Fibroblast of skin of abdomen (primary cell): Measurements from ENCODE around the gene FRMD8.
A peak's percentile ranks its signal among the peaks of the same experiment; 100 is the strongest.

Experiments
- DNase-seq: peaks from one replicate; pipeline ENCODE4 v3.0.0-alpha.2; 2013

The FRMD8 gene

DNA sequence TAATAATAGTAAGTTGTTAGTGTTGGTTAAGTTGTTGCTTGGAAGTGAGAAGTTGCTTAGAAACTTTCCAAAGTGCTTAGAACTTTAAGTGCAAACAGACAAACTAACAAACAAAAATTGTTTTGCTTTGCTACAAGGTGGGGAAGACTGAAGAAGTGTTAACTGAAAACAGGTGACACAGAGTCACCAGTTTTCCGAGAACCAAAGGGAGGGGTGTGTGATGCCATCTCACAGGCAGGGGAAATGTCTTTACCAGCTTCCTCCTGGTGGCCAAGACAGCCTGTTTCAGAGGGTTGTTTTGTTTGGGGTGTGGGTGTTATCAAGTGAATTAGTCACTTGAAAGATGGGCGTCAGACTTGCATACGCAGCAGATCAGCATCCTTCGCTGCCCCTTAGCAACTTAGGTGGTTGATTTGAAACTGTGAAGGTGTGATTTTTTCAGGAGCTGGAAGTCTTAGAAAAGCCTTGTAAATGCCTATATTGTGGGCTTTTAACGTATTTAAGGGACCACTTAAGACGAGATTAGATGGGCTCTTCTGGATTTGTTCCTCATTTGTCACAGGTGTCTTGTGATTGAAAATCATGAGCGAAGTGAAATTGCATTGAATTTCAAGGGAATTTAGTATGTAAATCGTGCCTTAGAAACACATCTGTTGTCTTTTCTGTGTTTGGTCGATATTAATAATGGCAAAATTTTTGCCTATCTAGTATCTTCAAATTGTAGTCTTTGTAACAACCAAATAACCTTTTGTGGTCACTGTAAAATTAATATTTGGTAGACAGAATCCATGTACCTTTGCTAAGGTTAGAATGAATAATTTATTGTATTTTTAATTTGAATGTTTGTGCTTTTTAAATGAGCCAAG lies 38.9 kb downstream of the FRMD8 start:
- DNase-seq: peak; percentile 76

DNA sequence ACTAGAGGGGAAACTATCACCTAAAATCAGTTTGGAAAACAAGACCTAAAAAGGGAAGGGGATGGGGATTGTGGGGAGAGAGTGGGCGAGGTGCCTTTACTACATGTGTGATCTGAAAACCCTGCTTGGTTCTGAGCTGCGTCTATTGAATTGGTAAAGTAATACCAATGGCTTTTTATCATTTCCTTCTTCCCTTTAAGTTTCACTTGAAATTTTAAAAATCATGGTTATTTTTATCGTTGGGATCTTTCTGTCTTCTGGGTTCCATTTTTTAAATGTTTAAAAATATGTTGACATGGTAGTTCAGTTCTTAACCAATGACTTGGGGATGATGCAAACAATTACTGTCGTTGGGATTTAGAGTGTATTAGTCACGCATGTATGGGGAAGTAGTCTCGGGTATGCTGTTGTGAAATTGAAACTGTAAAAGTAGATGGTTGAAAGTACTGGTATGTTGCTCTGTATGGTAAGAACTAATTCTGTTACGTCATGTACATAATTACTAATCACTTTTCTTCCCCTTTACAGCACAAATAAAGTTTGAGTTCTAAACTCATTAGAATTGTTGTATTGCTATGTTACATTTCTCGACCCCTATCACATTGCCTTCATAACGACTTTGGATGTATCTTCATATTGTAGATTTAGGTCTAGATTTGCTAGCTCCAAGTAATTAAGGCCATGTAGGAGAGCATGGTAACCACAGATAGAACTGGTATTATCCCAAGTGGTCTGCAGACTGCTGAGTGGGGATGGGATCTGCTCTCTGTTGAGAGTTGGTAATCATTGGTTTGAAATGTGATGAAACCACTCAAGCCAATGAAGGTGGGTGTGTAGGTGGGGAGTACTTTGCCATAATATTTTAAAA lies 39.8 kb downstream of the FRMD8 start:
- DNase-seq: peak; percentile 92

DNA sequence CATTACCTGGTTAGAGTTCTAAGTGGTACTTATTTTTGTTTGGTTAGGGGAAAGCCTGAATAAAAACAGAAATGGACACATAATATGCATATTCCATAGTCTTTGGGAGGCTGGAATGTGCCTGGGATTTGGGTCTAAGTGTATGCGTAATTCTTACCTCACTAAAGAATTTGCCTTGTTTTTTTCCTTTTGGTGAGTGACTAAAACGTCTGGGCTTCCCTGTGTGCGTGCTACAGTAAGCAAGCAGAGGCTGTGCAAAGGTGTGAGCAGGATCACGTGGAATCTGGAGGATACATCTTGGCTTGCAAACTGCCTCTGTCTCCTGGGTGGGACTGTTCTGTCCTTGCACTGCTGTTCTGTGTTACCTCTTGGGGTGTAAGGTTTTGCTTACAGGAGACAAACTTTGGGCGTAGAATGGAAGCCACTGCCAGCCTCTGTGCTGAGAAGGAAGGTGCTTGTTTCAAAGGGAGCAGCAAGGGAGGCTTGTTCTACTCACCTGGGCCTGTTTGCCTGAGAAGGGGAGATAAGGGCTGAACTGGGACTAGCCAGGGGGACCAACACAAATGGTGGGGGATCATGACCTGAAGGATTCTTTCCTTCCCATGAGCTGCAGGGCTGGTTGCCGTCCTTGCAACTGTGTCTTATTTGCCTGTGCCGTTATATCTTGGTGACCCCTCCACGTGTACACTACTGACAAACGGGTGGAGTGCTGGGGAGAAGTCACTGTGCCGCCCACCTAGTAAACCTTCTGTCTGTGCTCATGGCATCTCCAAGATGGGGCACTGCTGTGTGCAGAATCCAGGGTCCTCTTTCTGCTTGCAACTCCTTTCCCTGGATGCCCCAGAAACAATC lies 40.6 kb downstream of the FRMD8 start:
- DNase-seq: peak; percentile 69

DNA sequence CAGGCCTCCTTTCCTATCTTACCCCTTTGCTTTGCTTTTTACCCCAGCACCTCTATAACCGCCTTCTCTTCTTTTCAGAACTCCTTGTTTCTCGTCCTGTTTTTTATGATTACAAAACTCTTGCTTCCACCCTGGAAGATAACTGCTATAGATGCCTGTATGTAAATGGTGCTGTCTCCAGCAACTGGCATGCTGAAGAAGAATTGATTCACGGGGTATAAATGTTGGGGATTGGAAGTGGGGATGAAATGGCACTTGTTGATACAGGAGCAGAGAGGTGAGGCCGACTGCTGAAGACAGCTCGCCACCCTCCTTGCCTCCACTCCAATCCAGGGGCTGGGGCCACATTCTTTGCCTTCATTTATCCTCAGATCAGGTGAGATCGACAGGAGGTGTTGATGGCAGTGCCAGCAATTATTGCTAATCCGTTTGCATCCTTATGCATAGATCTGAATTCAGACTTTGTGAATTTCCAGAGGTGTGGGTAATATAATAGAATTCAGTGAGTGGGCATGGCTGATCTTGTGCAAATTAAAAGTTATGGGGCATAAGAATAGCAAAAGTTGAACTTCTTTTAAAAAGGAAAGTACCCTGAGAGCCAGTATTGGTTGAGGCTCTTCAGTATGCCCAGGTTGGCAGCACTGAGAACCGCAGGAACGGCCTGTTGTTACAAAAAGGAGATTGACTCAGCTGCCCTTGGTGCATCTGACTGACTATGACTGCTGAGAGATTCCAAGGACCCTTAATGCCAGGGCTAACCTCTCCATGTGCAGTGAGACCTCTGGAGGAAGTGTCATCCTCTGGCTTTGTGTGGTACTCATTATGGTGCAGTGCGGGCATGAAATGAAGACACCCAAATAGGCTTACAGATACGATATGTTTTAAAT lies 41.5 kb downstream of the FRMD8 start:
- DNase-seq: peak; percentile 57

DNA sequence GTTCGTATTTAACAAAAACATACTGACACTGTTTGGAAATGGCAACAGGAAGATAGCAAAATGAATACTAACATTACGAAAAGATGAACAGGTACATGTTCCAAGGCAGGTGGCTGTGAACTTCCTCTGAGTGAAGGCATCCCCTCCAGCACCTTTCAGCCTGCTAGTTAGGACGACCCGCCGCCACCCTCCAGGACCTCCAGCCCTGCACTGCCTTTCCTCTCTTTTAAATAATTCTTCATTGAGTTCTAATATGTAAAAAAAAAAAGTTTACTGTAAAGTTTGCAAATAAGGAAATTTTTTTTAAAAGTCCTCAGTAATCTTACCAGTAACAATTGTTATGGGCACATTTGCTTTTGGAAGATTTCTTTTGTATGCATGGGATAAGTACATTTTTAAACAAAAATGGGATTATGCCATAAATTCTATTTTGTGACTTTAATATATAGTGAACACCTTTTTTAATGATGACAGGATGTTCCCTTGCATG lies 42.2 kb downstream of the FRMD8 start:
- no peak for DNase-seq

DNA sequence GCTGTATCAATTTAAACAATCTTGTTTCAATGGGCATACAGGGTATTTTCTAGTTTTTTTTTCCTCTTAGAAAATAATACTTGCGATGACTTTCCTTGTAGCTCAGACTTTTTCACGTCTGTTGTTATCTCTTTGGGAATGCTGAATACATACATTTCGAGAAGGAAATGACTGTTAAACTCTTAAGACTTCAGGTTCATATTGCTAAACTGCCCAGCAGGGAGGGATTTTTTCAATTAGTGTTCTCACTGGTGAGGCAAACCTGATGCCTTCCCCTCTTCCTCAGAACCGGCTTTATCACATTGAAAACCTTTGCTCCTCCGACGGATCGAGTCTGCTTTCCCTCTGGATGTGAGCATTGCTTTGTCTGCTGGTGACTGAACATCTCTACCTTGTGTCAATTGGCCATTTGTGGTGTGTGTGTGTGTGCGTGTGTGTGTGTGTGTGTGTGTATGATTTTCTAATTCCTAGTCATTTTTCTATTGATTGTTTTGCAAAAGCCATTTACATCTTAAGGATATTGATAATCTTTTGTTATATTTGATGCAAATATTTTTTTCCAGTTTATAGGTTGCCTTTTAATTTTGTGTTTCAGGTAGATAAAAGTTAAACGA lies 42.7 kb downstream of the FRMD8 start:
- peak; percentile 57 for DNase-seq

DNA sequence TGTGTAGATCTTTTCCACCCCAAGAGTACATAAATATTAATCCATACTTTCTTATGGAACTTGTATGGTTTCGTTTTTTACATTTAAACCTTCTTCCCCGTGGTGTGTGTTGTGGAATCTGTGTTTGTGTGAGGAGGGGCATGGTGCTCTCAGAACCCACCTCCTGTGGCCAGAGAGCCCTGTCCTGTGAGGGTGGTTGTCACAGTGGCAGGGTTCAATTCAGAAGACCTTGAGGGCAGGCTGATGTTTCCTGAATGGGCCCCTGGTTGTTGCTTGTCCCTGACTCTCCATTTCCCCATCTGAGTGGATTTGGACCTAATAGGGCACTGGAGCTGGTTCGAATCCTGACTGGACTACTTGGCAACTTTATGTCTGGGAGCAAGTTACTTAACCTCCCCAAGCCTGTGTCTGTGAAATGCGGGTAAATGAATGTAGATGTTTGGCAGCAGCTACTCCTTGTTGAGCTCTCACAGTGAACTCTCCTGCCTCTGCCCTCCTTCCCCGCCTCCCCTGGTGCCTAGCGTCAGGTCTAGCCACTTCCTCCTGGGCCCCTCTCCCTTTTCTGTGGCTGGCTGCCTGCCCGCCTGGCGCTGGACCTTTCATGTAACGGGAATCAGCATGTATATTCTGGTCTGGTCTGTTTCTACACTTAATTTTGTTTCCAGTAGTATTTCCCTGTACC lies 43.4 kb downstream of the FRMD8 start:
- DNase-seq: peak; percentile 63

DNA sequence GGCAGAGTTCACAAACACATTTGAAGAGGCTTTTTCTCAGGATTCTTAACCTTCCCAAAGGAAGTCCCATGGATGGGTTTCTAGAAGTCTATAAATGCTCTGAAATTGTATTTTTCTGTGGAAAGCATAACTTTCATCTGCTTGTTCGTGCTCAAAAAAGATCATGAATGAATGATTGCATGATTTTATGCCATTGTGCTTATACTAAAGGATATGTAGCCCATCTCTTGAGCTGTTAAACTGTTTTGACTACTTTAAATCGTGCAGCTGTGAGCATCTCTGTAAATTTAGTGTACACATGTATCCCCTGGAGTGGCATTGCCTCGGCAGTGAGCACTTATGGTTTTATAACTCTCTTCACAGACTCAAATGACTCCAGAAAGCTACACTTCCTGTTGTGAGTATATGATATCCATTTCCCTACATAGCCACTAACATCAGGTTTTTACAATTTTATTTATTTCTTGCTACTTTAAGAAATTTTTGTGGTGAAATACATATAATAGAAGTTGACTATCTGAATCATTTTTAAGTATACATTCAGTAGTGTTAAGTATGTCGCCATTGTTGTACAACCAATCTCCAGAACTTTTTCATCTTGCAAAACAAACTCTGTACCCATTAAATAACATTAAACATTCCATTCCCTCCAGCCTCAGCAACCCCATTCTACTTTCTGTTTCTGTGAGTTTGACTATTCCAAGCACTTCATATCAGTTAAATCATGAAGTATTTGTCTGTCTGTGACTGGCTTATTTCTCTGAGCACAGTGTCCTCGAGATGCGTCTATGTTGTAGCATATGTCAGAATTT lies 44.2 kb downstream of the FRMD8 start:
- DNase-seq: no peak

DNA sequence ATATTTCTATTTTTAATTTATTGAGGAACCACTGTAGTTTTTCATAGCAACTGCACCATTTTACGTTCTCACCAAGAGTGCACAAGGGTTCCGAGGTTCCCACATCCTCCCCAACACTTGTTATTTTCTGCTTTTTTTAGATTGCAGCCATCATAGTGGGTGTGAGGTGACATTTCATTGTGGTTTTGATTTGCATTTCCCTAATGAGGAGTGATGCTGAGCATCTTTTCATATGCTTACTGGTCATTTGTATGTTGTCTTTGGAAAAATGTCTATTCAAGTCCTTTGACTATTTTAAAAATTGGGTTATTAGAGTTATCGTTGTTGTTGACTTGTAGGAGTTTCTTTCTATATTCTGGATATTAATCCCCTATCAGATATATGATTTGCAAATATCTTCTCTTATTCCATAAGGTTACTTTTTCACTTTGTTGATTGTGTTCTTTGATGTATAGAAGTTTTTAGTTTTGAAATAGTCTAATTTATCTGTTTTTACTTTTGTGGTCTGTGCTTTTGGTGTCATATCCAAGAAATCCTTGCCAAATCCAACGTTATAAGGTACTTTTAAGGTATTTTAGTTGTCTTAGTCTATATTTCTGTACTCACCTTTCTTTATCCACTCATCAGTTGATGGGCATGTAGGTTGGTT lies 45.1 kb downstream of the FRMD8 start:
- no peak for DNase-seq

DNA sequence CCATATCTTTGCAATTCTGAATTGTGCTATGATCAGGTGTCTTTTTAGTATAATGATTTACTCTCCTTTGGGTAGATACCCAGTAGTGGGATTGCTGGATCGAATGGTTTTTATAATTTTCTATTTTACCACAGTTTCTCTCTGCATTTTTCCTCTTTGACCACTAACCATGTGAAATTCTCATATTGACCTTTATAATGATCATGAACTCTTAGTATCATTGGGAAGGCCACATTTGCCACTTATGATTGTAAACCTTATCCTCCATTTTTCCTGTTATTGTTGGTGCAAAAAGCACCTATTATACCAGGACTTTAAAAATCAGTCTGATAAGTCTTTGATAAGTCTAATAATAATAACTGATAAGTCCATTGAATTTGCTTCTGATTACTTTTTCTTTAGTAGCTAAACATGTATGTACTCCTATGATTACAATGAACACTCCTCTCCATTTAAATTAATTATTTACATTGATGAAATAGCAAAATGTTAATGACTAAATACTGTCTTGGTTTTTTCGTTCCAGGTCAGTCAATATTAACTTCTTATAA lies 45.7 kb downstream of the FRMD8 start:
- DNase-seq: no peak

DNA sequence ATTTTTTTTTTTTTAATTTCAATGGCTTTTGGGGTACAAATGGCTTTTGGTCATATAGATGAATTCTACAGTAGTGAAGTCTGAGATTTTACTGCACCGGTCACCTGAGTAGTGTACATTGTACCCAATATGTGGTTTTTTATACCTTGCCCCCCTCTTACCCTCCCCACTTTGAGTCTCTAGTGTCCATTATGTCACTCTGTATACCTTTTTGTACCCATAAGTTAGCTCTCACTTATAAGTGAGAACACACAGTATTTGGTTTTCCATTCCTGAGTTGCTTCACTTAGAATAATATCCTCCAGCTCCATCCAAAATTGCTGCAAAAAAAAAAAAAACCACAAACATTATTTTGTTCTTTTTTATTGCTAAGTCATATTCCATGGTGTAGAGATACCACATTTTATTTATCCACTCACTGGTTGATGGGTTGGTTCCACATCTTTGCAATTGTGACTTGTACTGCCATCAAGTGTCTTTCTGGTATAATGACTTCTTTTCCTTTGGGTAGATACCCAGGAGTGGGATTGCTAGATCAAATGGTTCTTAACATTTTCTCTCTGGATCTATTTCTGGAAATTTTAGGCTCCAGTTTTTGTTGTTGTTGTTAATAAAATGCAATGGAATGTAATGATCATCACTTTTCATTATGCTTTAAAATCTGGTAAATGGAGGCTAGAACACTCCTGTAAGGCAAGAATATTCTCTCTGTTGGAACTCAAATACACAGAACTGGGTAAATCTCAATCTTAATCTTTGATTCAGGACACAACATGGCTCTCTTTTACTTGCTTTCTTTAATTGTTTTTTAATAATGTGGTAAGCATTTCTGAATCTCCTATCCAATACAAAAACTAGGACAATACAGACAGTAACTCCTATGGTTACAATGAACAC lies 46.5 kb downstream of the FRMD8 start:
- DNase-seq: no peak

DNA sequence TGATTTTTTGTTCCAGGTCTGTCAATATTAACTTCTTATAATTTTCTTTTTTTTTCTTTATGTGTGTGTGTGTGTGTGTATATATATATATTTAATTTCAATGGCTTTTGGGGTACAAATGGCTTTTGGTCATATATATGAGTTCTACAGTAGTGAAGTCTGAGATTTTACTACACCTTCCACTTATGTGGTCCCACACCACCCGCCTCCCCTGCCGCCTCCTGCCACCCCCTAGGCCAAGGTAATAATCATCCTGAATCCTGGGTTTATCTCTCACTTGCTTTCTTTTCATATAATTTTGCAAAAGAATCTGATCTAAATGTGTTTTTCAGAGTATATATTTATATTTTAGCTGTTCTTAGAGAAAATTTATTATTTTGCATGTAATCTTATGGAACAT lies 47.2 kb downstream of the FRMD8 start:
- DNase-seq: no peak

DNA sequence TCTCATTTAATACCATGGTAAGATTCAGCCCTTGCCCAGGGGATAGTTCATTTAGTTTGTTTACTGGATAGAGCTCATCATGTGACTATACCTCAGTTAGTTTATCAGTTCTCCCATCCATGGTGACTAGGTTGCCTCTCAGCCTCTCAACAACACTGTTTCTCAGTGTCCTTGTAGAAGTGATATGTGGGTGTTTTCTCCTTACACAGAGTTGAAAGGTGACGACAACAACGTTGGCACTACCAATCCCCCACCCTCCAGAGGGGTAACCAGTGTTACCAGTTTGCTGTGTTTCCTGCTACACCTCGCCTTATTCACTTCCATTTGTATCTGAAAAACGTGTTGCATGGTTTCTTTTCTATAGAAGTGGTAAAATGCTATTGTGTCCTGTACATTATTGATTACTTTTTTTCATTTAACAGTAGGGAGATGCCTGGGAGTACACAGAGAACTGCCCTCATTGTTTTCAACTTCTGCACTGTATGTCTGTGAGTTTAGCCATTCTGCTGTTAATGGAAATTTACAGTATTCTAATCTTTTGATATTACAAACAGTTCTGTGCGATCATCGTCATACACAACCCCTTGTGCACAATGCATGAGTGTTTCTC lies 47.7 kb downstream of the FRMD8 start:
- no peak for DNase-seq

DNA sequence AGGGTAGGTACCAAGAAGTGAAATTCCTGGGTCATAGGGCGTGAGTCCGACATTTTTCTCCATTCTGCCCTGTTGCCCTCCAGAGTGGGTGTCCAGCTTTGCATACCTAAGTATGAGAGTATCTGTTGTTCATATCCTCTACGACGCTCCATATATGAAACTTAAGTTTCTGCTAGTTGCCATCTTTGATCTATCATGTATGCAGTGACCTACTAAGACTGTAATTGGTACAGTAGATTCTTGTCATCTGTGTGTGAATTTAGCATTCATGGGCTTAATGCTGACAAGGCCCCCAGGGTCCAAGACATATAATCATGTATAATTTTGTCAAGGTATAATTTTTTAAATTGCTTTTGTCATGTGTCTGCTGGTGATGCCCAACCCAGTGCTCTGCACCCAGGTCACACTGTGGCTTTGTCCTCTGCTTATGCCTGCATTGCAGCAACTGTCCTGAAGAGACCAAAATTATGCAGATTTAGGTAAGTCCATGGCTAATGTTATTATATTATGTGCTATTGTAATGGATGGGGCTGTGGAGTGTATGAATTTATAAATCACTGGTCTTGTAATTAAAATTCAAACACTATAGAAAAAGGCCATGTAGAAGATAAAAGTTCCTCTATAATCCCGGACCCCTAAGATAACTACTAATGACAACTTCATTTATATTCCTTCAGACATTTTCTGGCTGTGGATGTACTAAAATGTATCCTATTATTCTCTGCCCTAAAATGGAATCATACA lies 48.4 kb downstream of the FRMD8 start:
- no peak for DNase-seq

DNA sequence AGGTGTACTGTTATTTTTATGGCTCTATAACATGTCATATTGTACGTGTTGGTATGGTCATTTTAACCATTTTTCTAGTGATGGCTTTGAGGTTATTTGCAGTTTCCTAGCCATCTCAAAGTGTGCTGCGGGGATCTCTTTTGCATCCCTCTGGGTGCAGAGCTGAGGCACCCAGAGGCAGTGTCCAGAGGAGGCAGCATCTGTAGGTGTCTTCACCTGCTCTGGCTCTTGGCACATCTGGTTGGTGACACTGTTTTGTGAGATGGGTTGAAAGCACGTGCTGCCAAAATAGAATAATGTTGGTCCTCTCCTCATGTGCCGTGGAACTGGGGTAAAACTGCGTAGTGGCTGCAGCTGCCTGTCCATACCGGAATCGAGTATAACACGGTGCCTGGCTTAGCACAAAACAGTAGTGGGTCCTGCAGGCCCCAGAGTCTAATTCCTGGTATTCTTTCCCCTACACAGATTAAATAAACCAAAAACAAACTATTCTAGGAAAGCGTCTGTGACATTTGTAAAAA lies 49.0 kb downstream of the FRMD8 start:
- DNase-seq: no peak

DNA sequence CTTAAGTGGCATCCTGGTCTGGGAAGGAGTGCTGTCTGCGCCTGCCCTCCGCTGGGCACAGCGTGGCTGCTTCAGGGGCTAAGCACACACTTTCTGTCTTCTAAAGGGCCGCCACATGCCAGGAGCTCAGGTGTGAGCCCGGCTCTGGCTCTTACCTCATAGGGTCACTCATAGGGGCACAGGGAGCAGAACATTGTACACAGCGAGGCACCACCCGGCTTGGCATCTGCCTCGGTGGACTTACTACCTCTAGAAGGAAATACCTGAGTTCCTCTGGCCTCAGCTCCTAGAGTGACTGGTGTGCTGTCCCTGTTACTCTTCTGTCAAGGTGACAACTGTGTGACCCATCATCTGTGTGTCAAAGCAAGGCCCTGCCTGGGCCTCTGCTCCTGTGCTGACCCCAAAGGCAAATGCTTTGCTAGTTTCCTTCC lies 49.6 kb downstream of the FRMD8 start:
- DNase-seq: no peak
